Measurements from ENCODE around the gene SF1. TPM values are rescaled to one million over a fixed set of nuclear protein-coding genes. Genes with fewer than 3 reads are reported as not detected.

The SF1 gene
- total and polyA plus RNA-seq, 9 of the 15 experiments (the other 6 are each of a cell fraction or from before 2014, with no cell fraction given) = 13.1 to 334 (median 111) TPM

GRCh38 chr11:64743591-64744543 is 34.5 kb downstream of the SF1 start, which contains the start of gene RASGRP2 (continued):
- TF ChIP-seq RBBP5 (IDR thresholded peaks at IDR 0.05; ENCODE audit: borderline replicate concordance, insufficient read depth, low read length, poor library complexity, severe bottlenecking) = peak; percentile 44
- TF ChIP-seq ZNF57 (CRISPR knock-in tag; IDR thresholded peaks at IDR 0.05) = no peak
- TF ChIP-seq RFX7 (CRISPR knock-in tag; IDR thresholded peaks at IDR 0.05) = no peak
- TF ChIP-seq MED1 (CRISPR knock-in tag; IDR thresholded peaks at IDR 0.05; ENCODE audit: borderline replicate concordance) = no peak
- TF ChIP-seq ZBTB49 (CRISPR knock-in tag; IDR thresholded peaks at IDR 0.05; ENCODE audit: borderline replicate concordance) = no peak
- TF ChIP-seq, protein P1, sequence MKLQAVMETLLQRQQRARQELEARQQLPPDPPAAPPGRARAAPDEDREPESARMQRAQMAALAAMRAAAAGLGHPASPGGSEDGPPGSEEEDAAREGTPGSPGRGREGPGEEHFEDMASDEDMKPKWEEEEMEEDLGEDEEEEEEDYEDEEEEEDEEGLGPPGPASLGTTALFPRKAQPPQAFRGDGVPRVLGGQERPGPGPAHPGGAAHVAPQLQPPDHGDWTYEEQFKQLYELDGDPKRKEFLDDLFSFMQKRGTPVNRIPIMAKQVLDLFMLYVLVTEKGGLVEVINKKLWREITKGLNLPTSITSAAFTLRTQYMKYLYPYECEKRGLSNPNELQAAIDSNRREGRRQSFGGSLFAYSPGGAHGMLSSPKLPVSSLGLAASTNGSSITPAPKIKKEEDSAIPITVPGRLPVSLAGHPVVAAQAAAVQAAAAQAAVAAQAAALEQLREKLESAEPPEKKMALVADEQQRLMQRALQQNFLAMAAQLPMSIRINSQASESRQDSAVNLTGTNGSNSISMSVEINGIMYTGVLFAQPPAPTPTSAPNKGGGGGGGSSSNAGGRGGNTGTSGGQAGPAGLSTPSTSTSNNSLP (IDR thresholded peaks at IDR 0.05; ENCODE audit: borderline replicate concordance, low read depth, low read length) = no peak
- TF ChIP-seq MIER1 (IDR thresholded peaks at IDR 0.05; ENCODE audit: low read depth) = no peak
- peak; percentile 61 to 78 for TF ChIP-seq RAD21 (CRISPR knock-in tag; conservative IDR thresholded peaks at IDR 0.05 in 1 of 2, IDR thresholded peaks at IDR 0.05 in 1 of 2)
- TF ChIP-seq MXI1 (IDR thresholded peaks at IDR 0.05; ENCODE audit: low read depth, low read length) = 0 out of 2 replicates have a peak, but pooled peaks have one; percentile 46
- TF ChIP-seq PCBP1 (IDR thresholded peaks at IDR 0.05; ENCODE audit: low read depth, low read length, poor library complexity, severe bottlenecking) = peak; percentile 18
- no peak for TF ChIP-seq NFYB (IDR thresholded peaks at IDR 0.05; ENCODE audit: extremely low read depth, insufficient read length)
- TF ChIP-seq MCM5 (IDR thresholded peaks at IDR 0.05; ENCODE audit: low read depth) = no peak
- TF ChIP-seq ZBTB17 (CRISPR knock-in tag; IDR thresholded peaks at IDR 0.05) = peak; percentile 45; the same call in 1 of the 2 replicates
- TF ChIP-seq DEAF1 (CRISPR knock-in tag; IDR thresholded peaks at IDR 0.05) = peak; percentile 22; the same call in 1 of the 2 replicates
- TF ChIP-seq HDAC3 (IDR thresholded peaks at IDR 0.05; ENCODE audit: borderline replicate concordance, partially characterized antibody) = no peak
- TF ChIP-seq MAFG (tag; conservative IDR thresholded peaks at IDR 0.05) = no peak
- TF ChIP-seq BHLHE40 (IDR thresholded peaks at IDR 0.05; ENCODE audit: low read length) = peak; percentile 37; the same call in 1 of the 2 replicates
- no peak for TF ChIP-seq NFRKB (IDR thresholded peaks at IDR 0.05; ENCODE audit: low read depth)
- TF ChIP-seq, protein P2, sequence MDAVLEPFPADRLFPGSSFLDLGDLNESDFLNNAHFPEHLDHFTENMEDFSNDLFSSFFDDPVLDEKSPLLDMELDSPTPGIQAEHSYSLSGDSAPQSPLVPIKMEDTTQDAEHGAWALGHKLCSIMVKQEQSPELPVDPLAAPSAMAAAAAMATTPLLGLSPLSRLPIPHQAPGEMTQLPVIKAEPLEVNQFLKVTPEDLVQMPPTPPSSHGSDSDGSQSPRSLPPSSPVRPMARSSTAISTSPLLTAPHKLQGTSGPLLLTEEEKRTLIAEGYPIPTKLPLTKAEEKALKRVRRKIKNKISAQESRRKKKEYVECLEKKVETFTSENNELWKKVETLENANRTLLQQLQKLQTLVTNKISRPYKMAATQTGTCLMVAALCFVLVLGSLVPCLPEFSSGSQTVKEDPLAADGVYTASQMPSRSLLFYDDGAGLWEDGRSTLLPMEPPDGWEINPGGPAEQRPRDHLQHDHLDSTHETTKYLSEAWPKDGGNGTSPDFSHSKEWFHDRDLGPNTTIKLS (IDR thresholded peaks at IDR 0.05; ENCODE audit: borderline replicate concordance, low read depth) = no peak

Measured in K562 (cell line).